ENCODE results near the gene TMEM184B. TPM values are rescaled to one million over a fixed set of nuclear protein-coding genes. Genes with fewer than 3 reads are reported as not detected.

Gene TMEM184B
- polyA plus RNA-seq, 1 donor (not counting 4 experiments of a cell fraction or from before 2014, with no cell fraction given) = 18.8 TPM

DNA sequence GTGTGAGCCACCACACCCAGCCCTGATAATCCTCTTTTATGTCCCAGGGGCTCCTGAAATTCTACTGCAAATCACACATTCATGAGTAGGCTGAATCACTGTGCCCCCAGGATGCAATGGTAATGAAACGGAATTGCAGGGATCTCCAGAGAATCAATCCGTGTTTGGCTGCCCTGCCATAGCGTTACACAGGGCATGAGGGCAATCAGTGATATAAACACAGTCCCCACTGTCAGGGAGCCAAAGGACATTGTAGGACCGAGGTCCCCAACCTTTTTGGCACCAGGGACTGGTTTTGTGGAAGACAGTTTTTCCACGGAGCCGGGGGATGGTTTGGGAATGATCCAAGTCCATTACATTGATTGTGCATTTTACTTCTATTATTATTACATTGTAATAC is 82.2 kb downstream of the TMEM184B start:
- H3K4me2 ChIP-seq (ENCODE audit: control insufficient read depth, extremely low read depth, insufficient read depth, low read depth, low read length) = no peak overlapping the region
- no peak overlapping the region for H3K9ac ChIP-seq (ENCODE audit: control insufficient read depth, extremely low read depth, insufficient read depth, low read length)
- no peak overlapping the region for H3K27ac ChIP-seq (ENCODE audit: control insufficient read depth, insufficient read depth, low read length)
- no peaks in the 10 kb centered on the region for H3K9me1 ChIP-seq (ENCODE audit: control insufficient read depth, extremely low read depth, insufficient read depth, low read length)
- H3K27me3 ChIP-seq (ENCODE audit: control insufficient read depth, extremely low read depth, insufficient read depth, low read length) = no peaks in the 10 kb centered on the region
- H3K4me3 ChIP-seq (ENCODE audit: control insufficient read depth in 2 of 3, extremely low read depth in 1 of 3, insufficient read depth in 2 of 3, low read depth in 1 of 3, low read length in 3 of 3) = no peak overlapping the region
- no peaks in the 10 kb centered on the region for H3K79me2 ChIP-seq (ENCODE audit: control insufficient read depth, insufficient read depth, low read length)
- H3K9me3 ChIP-seq (ENCODE audit: control insufficient read depth, low read depth, low read length) = no peaks in the 10 kb centered on the region
- no peak overlapping the region for H2AFZ ChIP-seq (ENCODE audit: control insufficient read depth, low read length)
- peaks cover 5% of the 10 kb centered on the region for H3K4me1 ChIP-seq (ENCODE audit: control insufficient read depth, extremely low read depth, insufficient read depth, low read length)
- no peak for FAIRE-seq
- H4K20me1 ChIP-seq (ENCODE audit: control insufficient read depth, extremely low read depth, insufficient read depth, low read length) = no peaks in the 10 kb centered on the region
- no peaks in the 10 kb centered on the region for H3K36me3 ChIP-seq (ENCODE audit: control insufficient read depth in 2 of 2, extremely low read depth in 1 of 2, insufficient read depth in 2 of 2, low read length in 2 of 2)
- dilution Hi-C loops (cut with MboI; ENCODE audit: extremely low pct_ligation_motif_present, low sequenced_read_pairs) = no loop called here
- TF ChIP-seq, protein P1, sequence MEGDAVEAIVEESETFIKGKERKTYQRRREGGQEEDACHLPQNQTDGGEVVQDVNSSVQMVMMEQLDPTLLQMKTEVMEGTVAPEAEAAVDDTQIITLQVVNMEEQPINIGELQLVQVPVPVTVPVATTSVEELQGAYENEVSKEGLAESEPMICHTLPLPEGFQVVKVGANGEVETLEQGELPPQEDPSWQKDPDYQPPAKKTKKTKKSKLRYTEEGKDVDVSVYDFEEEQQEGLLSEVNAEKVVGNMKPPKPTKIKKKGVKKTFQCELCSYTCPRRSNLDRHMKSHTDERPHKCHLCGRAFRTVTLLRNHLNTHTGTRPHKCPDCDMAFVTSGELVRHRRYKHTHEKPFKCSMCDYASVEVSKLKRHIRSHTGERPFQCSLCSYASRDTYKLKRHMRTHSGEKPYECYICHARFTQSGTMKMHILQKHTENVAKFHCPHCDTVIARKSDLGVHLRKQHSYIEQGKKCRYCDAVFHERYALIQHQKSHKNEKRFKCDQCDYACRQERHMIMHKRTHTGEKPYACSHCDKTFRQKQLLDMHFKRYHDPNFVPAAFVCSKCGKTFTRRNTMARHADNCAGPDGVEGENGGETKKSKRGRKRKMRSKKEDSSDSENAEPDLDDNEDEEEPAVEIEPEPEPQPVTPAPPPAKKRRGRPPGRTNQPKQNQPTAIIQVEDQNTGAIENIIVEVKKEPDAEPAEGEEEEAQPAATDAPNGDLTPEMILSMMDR (optimal IDR thresholded peaks at IDR 0.05 in 1 of 3, IDR thresholded peaks at IDR 0.05 in 1 of 3, conservative IDR thresholded peaks at IDR 0.05 in 1 of 3; ENCODE audit: extremely low read depth in 1 of 3, insufficient read depth in 2 of 3, low read length in 3 of 3) = no peak
- TF ChIP-seq EZH2 (IDR thresholded peaks at IDR 0.05; ENCODE audit: low read length) = no peak
- DNase-seq (ENCODE audit: low read depth, low spot score) = no peak

DNA sequence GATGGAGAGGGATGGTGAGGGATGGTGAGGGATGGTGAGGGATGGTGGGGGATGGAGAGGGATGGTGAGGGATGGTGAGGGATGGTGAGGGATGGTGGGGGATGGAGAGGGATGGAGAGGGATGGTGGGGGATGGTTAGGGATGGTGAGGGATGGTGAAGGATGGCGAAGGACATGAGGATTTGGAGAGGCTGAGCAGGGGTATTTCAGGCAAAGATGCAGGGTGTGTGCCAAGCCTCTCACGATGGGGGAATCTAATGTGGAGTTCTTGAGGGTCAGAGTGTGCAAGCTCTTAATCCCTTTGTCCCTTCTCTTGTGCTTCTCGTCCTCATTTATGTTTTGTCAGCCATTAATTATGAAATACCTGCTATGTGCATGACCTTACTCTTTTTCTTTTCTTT is 83.7 kb downstream of the TMEM184B start:
- no peaks in the 10 kb centered on the region for H4K20me1 ChIP-seq (ENCODE audit: control insufficient read depth, extremely low read depth, insufficient read depth, low read length)
- no peak overlapping the region for H3K4me2 ChIP-seq (ENCODE audit: control insufficient read depth, extremely low read depth, insufficient read depth, low read depth, low read length)
- no peaks in the 10 kb centered on the region for H3K9me1 ChIP-seq (ENCODE audit: control insufficient read depth, extremely low read depth, insufficient read depth, low read length)
- H3K4me3 ChIP-seq (ENCODE audit: control insufficient read depth in 2 of 3, extremely low read depth in 1 of 3, insufficient read depth in 2 of 3, low read depth in 1 of 3, low read length in 3 of 3) = no peak overlapping the region
- H3K9me3 ChIP-seq (ENCODE audit: control insufficient read depth, low read depth, low read length) = no peaks in the 10 kb centered on the region
- no peak for TF ChIP-seq EZH2 (IDR thresholded peaks at IDR 0.05; ENCODE audit: low read length)
- TF ChIP-seq, protein P1 (optimal IDR thresholded peaks at IDR 0.05 in 1 of 3, IDR thresholded peaks at IDR 0.05 in 1 of 3, conservative IDR thresholded peaks at IDR 0.05 in 1 of 3; ENCODE audit: extremely low read depth in 1 of 3, insufficient read depth in 2 of 3, low read length in 3 of 3) = no peak
- H3K36me3 ChIP-seq (ENCODE audit: control insufficient read depth in 2 of 2, extremely low read depth in 1 of 2, insufficient read depth in 2 of 2, low read length in 2 of 2) = no peaks in the 10 kb centered on the region
- no peak overlapping the region for H3K9ac ChIP-seq (ENCODE audit: control insufficient read depth, extremely low read depth, insufficient read depth, low read length)
- dilution Hi-C loops (cut with MboI; ENCODE audit: extremely low pct_ligation_motif_present, low sequenced_read_pairs) = no loop called here
- no peak overlapping the region for H3K27ac ChIP-seq (ENCODE audit: control insufficient read depth, insufficient read depth, low read length)
- DNase-seq (ENCODE audit: low read depth, low spot score) (no peak), FAIRE-seq (no peak)
- no peaks in the 10 kb centered on the region for H3K27me3 ChIP-seq (ENCODE audit: control insufficient read depth, extremely low read depth, insufficient read depth, low read length)
- H3K4me1 ChIP-seq (ENCODE audit: control insufficient read depth, extremely low read depth, insufficient read depth, low read length) = peaks cover 5% of the 10 kb centered on the region
- H3K79me2 ChIP-seq (ENCODE audit: control insufficient read depth, insufficient read depth, low read length) = no peaks in the 10 kb centered on the region
- H2AFZ ChIP-seq (ENCODE audit: control insufficient read depth, low read length) = no peak overlapping the region

Measured in keratinocyte (primary cell).